OCI-LY3 (cell line): ENCODE data around the gene EFNA5.
"Not testable (repeated sequence)": the region's sequence is repeated elsewhere in the genome, so short reads cannot be mapped to it uniquely, and the experiment has no call there.

Source experiments
- CTCF ChIP-seq: fragments of 200-600, 300-600 bp; sonication (generic); IDR thresholded peaks from 2 replicates; pipeline ENCODE4 v1.5.1; 2014; ENCODE audit warnings: antibody characterized with exemption, low read length, low read depth
- EZH2phosphoT487 ChIP-seq: fragments of 200-600 bp; shearing (Covaris generic); IDR thresholded peaks from 2 replicates; pipeline ENCODE4 v1.6.1; 2018; ENCODE audit warnings: antibody characterized with exemption, mixed run types, low read depth

- TF ChIP-seq EZH2phosphoT487, CTCF: not testable (repeated sequence)
These were observed 176.6 kb downstream of the EFNA5 start for GRCh38 chr5:107494129-107494528.
